ENCODE measurements around the gene DNPEP. TPM values are rescaled to one million over a fixed set of nuclear protein-coding genes. Genes with fewer than 3 reads are reported as not detected.

DNPEP gene
- total and polyA plus RNA-seq, 2 of the 8 experiments (the other 6 are each of a cell fraction or from before 2014, with no cell fraction given) = 59.8 to 109 TPM

- TF ChIP-seq, protein P1, sequence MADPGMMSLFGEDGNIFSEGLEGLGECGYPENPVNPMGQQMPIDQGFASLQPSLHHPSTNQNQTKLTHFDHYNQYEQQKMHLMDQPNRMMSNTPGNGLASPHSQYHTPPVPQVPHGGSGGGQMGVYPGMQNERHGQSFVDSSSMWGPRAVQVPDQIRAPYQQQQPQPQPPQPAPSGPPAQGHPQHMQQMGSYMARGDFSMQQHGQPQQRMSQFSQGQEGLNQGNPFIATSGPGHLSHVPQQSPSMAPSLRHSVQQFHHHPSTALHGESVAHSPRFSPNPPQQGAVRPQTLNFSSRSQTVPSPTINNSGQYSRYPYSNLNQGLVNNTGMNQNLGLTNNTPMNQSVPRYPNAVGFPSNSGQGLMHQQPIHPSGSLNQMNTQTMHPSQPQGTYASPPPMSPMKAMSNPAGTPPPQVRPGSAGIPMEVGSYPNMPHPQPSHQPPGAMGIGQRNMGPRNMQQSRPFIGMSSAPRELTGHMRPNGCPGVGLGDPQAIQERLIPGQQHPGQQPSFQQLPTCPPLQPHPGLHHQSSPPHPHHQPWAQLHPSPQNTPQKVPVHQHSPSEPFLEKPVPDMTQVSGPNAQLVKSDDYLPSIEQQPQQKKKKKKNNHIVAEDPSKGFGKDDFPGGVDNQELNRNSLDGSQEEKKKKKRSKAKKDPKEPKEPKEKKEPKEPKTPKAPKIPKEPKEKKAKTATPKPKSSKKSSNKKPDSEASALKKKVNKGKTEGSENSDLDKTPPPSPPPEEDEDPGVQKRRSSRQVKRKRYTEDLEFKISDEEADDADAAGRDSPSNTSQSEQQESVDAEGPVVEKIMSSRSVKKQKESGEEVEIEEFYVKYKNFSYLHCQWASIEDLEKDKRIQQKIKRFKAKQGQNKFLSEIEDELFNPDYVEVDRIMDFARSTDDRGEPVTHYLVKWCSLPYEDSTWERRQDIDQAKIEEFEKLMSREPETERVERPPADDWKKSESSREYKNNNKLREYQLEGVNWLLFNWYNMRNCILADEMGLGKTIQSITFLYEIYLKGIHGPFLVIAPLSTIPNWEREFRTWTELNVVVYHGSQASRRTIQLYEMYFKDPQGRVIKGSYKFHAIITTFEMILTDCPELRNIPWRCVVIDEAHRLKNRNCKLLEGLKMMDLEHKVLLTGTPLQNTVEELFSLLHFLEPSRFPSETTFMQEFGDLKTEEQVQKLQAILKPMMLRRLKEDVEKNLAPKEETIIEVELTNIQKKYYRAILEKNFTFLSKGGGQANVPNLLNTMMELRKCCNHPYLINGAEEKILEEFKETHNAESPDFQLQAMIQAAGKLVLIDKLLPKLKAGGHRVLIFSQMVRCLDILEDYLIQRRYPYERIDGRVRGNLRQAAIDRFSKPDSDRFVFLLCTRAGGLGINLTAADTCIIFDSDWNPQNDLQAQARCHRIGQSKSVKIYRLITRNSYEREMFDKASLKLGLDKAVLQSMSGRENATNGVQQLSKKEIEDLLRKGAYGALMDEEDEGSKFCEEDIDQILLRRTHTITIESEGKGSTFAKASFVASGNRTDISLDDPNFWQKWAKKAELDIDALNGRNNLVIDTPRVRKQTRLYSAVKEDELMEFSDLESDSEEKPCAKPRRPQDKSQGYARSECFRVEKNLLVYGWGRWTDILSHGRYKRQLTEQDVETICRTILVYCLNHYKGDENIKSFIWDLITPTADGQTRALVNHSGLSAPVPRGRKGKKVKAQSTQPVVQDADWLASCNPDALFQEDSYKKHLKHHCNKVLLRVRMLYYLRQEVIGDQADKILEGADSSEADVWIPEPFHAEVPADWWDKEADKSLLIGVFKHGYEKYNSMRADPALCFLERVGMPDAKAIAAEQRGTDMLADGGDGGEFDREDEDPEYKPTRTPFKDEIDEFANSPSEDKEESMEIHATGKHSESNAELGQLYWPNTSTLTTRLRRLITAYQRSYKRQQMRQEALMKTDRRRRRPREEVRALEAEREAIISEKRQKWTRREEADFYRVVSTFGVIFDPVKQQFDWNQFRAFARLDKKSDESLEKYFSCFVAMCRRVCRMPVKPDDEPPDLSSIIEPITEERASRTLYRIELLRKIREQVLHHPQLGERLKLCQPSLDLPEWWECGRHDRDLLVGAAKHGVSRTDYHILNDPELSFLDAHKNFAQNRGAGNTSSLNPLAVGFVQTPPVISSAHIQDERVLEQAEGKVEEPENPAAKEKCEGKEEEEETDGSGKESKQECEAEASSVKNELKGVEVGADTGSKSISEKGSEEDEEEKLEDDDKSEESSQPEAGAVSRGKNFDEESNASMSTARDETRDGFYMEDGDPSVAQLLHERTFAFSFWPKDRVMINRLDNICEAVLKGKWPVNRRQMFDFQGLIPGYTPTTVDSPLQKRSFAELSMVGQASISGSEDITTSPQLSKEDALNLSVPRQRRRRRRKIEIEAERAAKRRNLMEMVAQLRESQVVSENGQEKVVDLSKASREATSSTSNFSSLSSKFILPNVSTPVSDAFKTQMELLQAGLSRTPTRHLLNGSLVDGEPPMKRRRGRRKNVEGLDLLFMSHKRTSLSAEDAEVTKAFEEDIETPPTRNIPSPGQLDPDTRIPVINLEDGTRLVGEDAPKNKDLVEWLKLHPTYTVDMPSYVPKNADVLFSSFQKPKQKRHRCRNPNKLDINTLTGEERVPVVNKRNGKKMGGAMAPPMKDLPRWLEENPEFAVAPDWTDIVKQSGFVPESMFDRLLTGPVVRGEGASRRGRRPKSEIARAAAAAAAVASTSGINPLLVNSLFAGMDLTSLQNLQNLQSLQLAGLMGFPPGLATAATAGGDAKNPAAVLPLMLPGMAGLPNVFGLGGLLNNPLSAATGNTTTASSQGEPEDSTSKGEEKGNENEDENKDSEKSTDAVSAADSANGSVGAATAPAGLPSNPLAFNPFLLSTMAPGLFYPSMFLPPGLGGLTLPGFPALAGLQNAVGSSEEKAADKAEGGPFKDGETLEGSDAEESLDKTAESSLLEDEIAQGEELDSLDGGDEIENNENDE (IDR thresholded peaks at IDR 0.05; ENCODE audit: insufficient replicate concordance, low read length) = no peak
- TF ChIP-seq RAD21 (IDR thresholded peaks at IDR 0.05 in 1 of 2, conservative IDR thresholded peaks at IDR 0.05 in 1 of 2; ENCODE audit: low read depth in 2 of 2, low read length in 2 of 2) = peak; percentile 74 to 79
- no peak for TF ChIP-seq BRCA1 (IDR thresholded peaks at IDR 0.05; ENCODE audit: low read depth, low read length)
- TF ChIP-seq MAFK (IDR thresholded peaks at IDR 0.05; ENCODE audit: low read depth, low read length) = no peak
- no peak for TF ChIP-seq TCF12 (IDR thresholded peaks at IDR 0.05; ENCODE audit: low read depth, low read length)
- no peak for TF ChIP-seq RNF2 (IDR thresholded peaks at IDR 0.05; ENCODE audit: borderline replicate concordance, low read depth, low read length, missing control alignments, poor library complexity, severe bottlenecking)
- TF ChIP-seq E2F6 (IDR thresholded peaks at IDR 0.05) = no peak
- TF ChIP-seq BACH1 (IDR thresholded peaks at IDR 0.05; ENCODE audit: low read length) = 0 out of 2 replicates have a peak, but pooled peaks have one; percentile 15
These were observed 46.2 kb upstream of the DNPEP start (continued) for GRCh38 chr2:219433666-219434467.

All from H1 (cell line).